GM12891 (cell line): ENCODE results near the gene SKP2. TPM values are rescaled to one million over a fixed set of nuclear protein-coding genes. Genes with fewer than 3 reads are reported as not detected.
A peak's percentile ranks its signal among the peaks of the same experiment; 100 is the strongest.
"Not testable (repeated sequence)": the region's sequence is repeated elsewhere in the genome, so short reads cannot be mapped to it uniquely, and the experiment has no call there.

ENCODE experiments used
- DNase-seq: peaks from one replicate; pipeline ENCODE4 v3.0.0; 2011; ENCODE audit warnings: low spot score; ENCODE audit not compliant: insufficient read length
- FAIRE-seq: peaks from 2 replicates; lab custom pipeline; 2011; peaks lifted over from hg19 to GRCh38; lab: Jason Lieb, UNC
- PAX5 ChIP-seq: IDR thresholded peaks from 2 replicates; pipeline ENCODE4 v1.6.1; 2011; ENCODE audit warnings: low read length, moderate library complexity, mild to moderate bottlenecking; ENCODE audit not compliant: insufficient read depth, severe bottlenecking
- POLR2A ChIP-seq: IDR thresholded peaks from 2 replicates; pipeline ENCODE4 v1.6.1; 2011; ENCODE audit warnings: low read depth, low read length, control low read depth
- POLR2AphosphoS5 ChIP-seq: IDR thresholded peaks from 2 replicates; pipeline ENCODE4 v1.6.1; 2011; ENCODE audit warnings: low read depth, low read length, control low read depth
- POU2F2 ChIP-seq: IDR thresholded peaks from 2 replicates; pipeline ENCODE4 v1.6.1; 2011; ENCODE audit warnings: low read depth, mild to moderate bottlenecking, control low read depth, low read length, moderate library complexity
- SPI1 ChIP-seq: IDR thresholded peaks from 2 replicates; pipeline ENCODE4 v1.6.1; 2011; ENCODE audit warnings: low read depth, low read length, control low read depth
- TAF1 ChIP-seq: IDR thresholded peaks from 2 replicates; pipeline ENCODE4 v1.6.1; 2011; ENCODE audit warnings: low read depth, low read length, control low read depth
- polyA plus RNA-seq: library from polyadenylated mRNA; unstranded; fragments of >200 nt; gene quantifications from one replicate; pipeline ENCODE4 v1.2.1, GENCODE V29; 2012; ENCODE audit warnings: low read depth, missing spikeins, inconsistent platforms; ENCODE audit not compliant: missing spikeins

The SKP2 gene
- polyA plus RNA-seq, result 11.9 TPM

DNA sequence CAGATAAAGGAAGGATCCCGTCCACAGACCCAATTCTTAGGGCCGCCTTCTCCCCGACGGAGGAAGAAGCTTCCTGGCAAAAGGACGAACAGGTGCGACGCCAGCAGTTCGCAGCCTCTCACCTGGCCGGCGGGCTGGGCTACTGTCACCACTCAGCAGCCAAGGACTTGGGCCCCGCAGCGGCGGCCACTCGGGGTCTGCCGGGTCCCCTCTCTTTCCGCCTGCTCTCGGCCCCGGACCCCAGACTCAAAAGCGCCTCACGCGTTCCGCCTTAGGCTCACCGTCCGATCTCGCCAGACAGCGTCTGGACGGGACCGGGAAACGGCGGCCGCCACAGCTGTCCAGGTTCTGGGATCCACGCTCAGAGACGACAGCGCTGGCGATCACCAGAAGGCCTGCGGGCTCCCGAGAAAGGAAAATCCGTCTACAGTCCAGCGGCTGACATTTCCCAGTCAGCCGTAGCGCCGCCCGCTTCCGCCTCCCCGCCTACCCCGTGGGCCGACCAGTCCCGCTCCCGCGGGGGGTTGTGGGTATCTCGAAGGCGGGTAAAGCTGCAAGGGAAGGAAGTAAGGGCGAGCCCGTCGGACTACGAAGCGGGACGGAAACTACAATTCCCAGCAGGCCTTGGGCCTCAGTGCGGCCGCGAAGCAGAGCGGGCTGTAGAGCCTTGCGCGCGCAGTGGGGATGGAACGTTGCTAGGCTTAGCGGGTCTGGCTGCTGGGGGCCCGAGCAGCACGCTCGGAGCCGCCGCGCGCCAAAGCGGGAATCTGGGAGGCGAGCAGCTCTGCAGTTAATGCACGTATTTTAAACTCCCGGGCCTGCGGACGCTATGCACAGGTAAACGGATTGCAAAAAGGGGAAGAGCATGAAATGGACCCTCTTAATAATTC is at the start of gene SKP2, which contains the start of gene LMBRD2:
SKP2 (plus strand) TSS at position 678 of the 890 bp plus-strand sequence; CDS start at position 830, 152 bp downstream.
LMBRD2 (minus strand) TSS at position 454 of the 890 bp plus-strand sequence. CDS start 8,538 bp downstream, outside the sequence.
- DNase-seq (peak; percentile 87), FAIRE-seq (peak; percentile 99)
- peak; percentile 51; the same call in 1 of the 2 replicates for TF ChIP-seq SPI1
- peak; percentile 39 for TF ChIP-seq POLR2AphosphoS5
- no peak; the same call in 1 of the 2 replicates for TF ChIP-seq POU2F2
- TF ChIP-seq PAX5, result no peak
- TF ChIP-seq POLR2A, result peak; percentile 64
- peak; percentile 60 for TF ChIP-seq TAF1

DNA sequence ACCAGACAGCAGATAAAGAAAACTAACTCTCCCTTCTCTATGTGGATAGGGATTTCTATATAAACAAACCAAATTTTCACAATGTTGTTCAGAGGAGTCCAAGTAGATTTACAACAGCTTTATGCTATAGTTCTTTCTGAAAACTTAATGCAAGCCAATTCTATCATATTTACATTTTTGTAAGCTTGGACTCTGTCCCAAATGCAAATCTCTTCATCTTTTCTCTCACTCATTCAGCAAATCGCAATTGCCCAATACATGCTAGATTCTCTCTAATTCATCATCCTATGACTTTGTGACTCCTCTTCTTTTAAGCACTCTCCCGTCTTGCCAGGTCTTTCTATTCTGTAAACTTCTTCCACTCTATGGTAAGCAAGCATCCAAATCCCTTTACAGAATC is 46.1 kb upstream of the SKP2 start:
- DNase-seq, result no peak
- TF ChIP-seq PAX5 (no peak), POLR2AphosphoS5 (no peak), SPI1 (no peak), POU2F2 (no peak), TAF1 (no peak), POLR2A (no peak)
- FAIRE-seq, result no peak

DNA sequence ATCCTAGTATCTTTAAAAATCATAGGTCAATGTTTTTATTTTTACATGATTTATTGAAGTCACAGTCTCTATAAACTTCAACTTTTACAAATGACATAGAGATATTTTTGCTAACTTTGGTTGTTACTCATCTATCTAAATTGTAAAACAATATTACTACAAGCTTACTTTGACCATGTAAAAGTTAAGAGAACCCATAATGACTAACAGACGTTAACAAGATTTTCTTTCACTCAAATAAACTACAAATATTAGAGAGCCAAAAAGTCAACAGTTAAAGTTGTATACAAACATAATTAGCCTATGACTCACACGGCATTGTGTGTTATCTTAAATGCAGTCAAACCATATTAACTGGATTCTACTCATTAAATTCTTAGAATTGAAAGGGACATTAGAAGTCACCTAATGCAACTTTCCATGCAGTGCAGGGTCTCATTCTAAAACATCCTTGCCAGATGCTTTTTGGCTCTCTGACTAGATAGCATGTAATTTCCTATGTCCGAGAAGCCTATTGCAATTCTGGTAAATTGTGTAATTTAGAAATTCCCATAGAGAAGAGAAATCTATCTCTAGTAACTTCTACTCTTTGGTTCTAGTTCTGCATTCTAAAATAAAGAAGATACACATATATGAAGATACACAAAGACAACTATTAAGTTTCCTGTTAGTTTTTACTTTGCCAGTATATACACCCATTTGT is 43.0 kb upstream of the SKP2 start:
- DNase-seq (no peak), FAIRE-seq (no peak)
- TF ChIP-seq PAX5 (no peak), TAF1 (no peak), POLR2A (no peak), SPI1 (no peak), POLR2AphosphoS5 (no peak), POU2F2 (no peak)

DNA sequence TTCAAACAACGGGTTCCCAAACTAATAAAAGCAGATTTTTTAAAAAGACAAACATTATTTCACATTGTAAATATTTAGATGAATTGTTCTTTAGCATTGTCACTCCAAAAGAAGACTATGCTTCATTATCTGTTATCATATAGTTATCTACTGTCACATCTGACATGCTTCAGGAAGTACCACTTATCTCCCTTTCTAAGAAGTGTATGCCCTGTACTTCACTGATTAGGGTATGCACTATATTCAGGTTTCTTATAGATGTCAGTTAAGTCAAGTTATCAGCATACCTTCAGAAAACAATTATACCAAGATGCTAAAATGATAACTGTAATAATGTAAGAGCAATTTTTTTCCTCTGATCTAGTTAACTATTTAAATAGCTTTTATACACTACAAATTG is 40.7 kb upstream of the SKP2 start:
- FAIRE-seq, result no peak
- TF ChIP-seq SPI1, result no peak
- no peak for TF ChIP-seq POLR2A
- no peak for TF ChIP-seq PAX5
- no peak for DNase-seq

DNA sequence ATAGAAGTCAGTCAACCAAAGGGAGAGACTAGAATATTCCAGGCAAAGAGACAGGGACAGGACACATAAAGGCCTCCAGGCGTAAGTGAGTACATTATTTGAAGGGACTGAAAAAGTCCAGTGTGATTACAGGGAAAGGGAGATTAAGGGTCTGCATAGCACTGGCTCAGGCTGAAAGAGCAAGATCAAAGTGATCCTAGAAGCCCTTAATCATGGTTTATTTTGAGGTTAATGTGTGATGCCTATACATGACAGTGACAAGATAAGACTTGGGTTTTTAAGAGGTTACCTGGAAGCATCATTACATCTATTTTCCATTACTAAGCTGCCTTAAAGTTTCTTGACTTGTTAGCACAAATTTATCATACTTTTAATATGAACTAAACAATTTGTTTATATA is 26.0 kb upstream of the SKP2 start:
- TF ChIP-seq SPI1 (no peak), TAF1 (no peak), POLR2AphosphoS5 (no peak), POU2F2 (no peak), POLR2A (no peak), PAX5 (no peak)
- no peak for DNase-seq
- FAIRE-seq, result no peak

DNA sequence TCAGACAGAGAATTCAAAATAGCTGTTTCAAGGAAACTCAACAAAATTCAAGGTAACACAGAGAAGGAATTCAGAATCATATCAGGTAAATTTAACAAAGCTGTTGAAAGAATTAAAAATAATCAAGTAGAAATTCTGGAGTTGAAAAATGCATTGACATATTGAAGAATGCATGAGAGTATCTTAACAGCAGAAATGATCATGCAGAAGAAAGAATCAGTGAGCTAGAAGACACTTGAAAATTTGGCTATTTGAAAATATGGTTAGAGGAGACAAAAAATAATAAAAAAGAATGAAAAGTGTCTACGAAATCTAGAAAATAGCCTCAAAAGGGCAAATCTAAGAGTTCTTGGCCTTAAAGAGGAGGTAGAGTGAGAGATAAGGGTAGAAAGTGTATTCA is 23.1 kb upstream of the SKP2 start:
- TF ChIP-seq SPI1 (no peak), POLR2AphosphoS5 (no peak), POU2F2 (no peak), TAF1 (no peak), POLR2A (no peak), PAX5 (no peak)
- DNase-seq, result no peak
- FAIRE-seq, result no peak

DNA sequence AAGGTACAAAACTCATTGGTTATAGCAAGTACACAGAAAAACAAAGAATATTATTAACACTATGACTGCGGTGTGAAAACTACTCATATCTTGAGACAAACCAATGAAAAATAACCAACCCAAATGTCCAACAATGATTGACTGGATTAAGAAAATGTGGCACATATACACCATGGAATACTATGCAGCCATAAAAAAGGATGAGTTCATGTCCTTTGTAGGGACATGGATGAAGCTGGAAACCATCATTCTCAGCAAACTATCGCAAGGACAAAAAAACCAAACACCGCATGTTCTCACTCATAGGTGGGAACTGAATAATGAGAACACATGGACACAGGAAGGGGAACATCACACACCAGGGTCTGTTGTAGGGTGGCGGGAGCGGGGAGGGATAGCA is 22.2 kb upstream of the SKP2 start:
- DNase-seq, FAIRE-seq: not testable (repeated sequence)

DNA sequence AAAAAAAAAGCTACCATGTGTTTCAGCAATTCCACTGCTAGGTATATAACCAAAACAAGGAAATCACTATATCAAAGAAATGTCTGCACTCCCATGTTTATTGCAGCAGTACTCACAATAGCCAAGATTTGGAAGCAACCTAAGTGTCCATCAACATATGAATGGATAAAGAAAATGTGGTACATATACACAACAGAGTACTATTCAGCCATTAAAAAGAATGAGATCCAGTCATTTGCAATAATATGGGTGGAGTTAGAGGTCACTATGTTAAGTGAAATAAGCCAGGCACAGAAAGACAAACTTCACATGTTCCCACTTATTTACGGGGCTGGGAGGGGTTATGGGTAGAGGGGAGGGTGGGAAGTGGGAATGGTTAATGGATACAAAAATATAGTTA is 18.9 kb upstream of the SKP2 start:
- not testable (repeated sequence) for FAIRE-seq, DNase-seq

DNA sequence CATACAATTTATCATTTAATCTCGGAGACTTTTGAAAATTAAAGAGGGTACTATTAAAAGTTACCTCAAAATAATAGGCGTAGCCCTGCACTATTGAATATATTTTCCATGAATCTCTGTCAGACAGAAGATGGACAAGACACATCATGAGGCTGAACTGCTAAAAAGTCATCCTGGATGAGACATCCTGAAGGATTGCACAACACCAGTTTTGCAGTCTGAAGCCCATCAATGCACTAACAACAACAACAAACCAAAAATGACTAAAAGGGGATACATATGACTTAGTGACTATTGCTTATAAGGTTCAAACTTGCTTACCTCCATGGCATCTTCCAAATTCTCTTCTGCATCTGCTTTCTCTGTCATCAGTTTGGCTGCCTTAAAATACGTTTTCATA is 15.9 kb upstream of the SKP2 start:
- no peak for DNase-seq
- TF ChIP-seq PAX5 (no peak), POU2F2 (no peak), TAF1 (no peak), POLR2AphosphoS5 (no peak), SPI1 (no peak), POLR2A (no peak)
- no peak for FAIRE-seq

DNA sequence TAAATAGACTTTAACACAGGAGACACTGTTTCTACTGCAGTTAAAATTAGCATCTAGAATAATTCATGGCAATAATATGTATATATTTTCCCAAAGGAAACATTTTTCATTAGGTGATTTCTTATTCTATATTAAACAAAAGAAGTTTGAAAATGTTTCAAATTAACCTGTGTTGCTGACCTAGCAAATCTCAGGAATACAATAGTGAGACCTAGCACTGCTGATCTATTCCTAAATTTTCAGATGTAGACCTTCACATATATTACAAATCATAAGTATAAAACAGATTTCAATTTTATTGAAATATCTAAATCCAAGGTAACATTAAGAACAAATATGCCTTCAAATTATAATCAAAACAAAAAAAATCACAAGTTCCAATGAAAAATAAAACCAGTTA is 15.3 kb upstream of the SKP2 start:
- no peak for DNase-seq
- TF ChIP-seq SPI1, result no peak
- no peak for FAIRE-seq
